ENCODE results near the gene UBA52.
"Not testable (repeated sequence)": the region's sequence is repeated elsewhere in the genome, so short reads cannot be mapped to it uniquely, and the experiment has no call there.

Gene UBA52

GRCh38 chr19:18557411-18558201 is 14.1 kb upstream of the UBA52 start, which contains the start of gene KXD1:
Gene KXD1, plus strand, starts transcription at chr19:18557870. Its CDS starts 4,187 bp downstream, at chr19:18562057.
- peak; percentile 99 for DNase-seq (ENCODE audit: low read depth)

- DNase-seq (ENCODE audit: low read depth) = no peak
Observed at GRCh38 chr19:18558202-18558555, 13.5 kb upstream of the UBA52 start.

GRCh38 chr19:18558604-18559003 is 13.1 kb upstream of the UBA52 start:
- no peak for DNase-seq (ENCODE audit: low read depth)

- DNase-seq (ENCODE audit: low read depth) = no peak
Observed at GRCh38 chr19:18559685-18560084, 12.0 kb upstream of the UBA52 start.

- no peak for DNase-seq (ENCODE audit: low read depth)
Observed at GRCh38 chr19:18562086-18562485, 9.6 kb upstream of the UBA52 start.

- DNase-seq (ENCODE audit: low read depth) = no peak
Observed at GRCh38 chr19:18566953-18567352, 4.7 kb upstream of the UBA52 start.

- DNase-seq (ENCODE audit: low read depth) = no peak
Observed at GRCh38 chr19:18568367-18568766, 3.3 kb upstream of the UBA52 start.

GRCh38 chr19:18574691-18575291 is 3.1 kb downstream of the UBA52 start:
- no peak for DNase-seq (ENCODE audit: low read depth)

GRCh38 chr19:18576383-18576782 is 4.7 kb downstream of the UBA52 start:
- DNase-seq (ENCODE audit: low read depth) = no peak

- DNase-seq (ENCODE audit: low read depth) = no peak
Observed at GRCh38 chr19:18577365-18577914, 5.8 kb downstream of the UBA52 start.

GRCh38 chr19:18580311-18580710 is 8.7 kb downstream of the UBA52 start:
- no peak for DNase-seq (ENCODE audit: low read depth)

- DNase-seq (ENCODE audit: low read depth) = no peak
Observed at GRCh38 chr19:18586306-18586705, 14.6 kb downstream of the UBA52 start.

GRCh38 chr19:18587561-18587960 is 15.9 kb downstream of the UBA52 start:
- DNase-seq (ENCODE audit: low read depth) = no peak

GRCh38 chr19:18587962-18588610 is 16.4 kb downstream of the UBA52 start:
- DNase-seq (ENCODE audit: low read depth) = no peak

GRCh38 chr19:18588611-18589379 is 17.1 kb downstream of the UBA52 start, which contains the start of gene REX1BD:
Gene REX1BD, plus strand, starts transcription at chr19:18588798. Its CDS starts 4 bp downstream, at chr19:18588802.
- peak; percentile 57 for DNase-seq (ENCODE audit: low read depth)

- DNase-seq (ENCODE audit: low read depth) = peak; percentile 50
Observed at GRCh38 chr19:18589380-18590272, 18.0 kb downstream of the UBA52 start.

GRCh38 chr19:18590273-18591272 is 18.9 kb downstream of the UBA52 start:
- DNase-seq (ENCODE audit: low read depth) = peak; percentile 83

- DNase-seq (ENCODE audit: low read depth) = no peak
Observed at GRCh38 chr19:18591735-18592385, 20.2 kb downstream of the UBA52 start.

GRCh38 chr19:18592732-18593131 is 21.1 kb downstream of the UBA52 start:
- DNase-seq (ENCODE audit: low read depth) = not testable (repeated sequence)

Measured in amniotic epithelial cell (primary cell).